GM08714 (cell line): ENCODE measurements around the gene HOXA5.
A peak's percentile ranks its signal among the peaks of the same experiment; 100 is the strongest.

ENCODE experiments used
- H3K4me3 ChIP-seq: fragments of 200-500 bp; sonication (Bioruptor generic); 2 replicates; pipeline ENCODE4 v1.5.1; 2014; ENCODE audit warnings: mild to moderate bottlenecking, low read length, inconsistent platforms
- ZNF274 ChIP-seq: IDR thresholded peaks from 2 replicates; pipeline ENCODE4 v1.6.1; 2012; ENCODE audit warnings: mild to moderate bottlenecking, low read depth, low read length

HOXA5 gene

GRCh38 chr7:27170426-27171324 lies 27.2 kb upstream of the HOXA5 start:
- TF ChIP-seq ZNF274: no peak
- H3K4me3 ChIP-seq: no peak overlapping the region; the same call in 1 of the 2 replicates

- no peak for TF ChIP-seq ZNF274
- no peak overlapping the region; the same call in 1 of the 2 replicates for H3K4me3 ChIP-seq
Observed at GRCh38 chr7:27169658-27170425, 26.4 kb upstream of the HOXA5 start.

- no peak overlapping the region; the same call in 1 of the 2 replicates for H3K4me3 ChIP-seq
- TF ChIP-seq ZNF274: no peak
Observed at GRCh38 chr7:27168265-27168947, 24.9 kb upstream of the HOXA5 start.

DNA sequence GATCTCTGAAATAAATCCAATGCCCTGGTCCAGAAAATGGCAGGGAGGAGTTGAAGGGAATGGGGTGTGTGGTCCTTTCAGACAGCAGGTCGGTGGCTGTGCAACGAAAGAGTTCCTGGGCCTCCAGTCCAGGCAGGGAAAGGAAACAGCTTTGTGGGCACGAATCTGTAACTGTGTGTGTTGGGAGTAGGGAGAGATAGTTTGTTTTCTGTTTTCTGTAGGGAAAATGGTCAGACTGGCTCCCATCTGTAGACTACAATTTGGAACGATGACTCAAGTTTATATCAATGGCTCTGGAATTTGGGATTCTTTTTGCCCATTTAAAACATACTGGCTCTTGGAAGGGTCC lies 24.4 kb upstream of the HOXA5 start:
- no peak for TF ChIP-seq ZNF274
- H3K4me3 ChIP-seq: no peak overlapping the region

GRCh38 chr7:27166531-27167505 lies 23.3 kb upstream of the HOXA5 start:
- no peak overlapping the region for H3K4me3 ChIP-seq
- no peak for TF ChIP-seq ZNF274

DNA sequence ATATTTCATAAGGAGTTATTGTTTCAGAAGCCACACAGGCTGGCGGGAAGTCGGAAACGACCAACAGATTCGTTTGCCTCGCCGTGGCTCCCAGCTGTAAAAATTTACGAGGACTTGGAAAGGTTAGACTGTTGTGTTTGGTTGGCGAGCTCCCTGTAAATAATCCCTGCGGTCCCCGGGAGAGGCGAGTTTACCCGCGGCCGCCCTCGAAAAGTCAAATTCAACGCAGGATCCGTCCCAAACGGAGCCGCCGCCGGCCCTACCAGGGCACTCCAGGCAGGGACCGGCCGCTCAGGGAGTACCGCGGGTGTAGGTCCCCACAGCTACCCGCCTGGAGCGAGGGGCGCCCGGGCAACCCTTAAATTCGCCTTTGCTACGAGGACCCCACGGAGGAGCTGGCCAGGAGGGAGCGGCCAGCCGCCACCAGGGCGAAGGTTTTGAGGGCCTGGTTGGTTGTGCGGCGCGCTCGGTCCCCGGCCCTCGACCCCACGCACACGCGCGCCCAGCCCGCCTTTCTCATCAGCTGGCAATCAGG lies 22.6 kb upstream of the HOXA5 start:
- TF ChIP-seq ZNF274: no peak
- no peak overlapping the region for H3K4me3 ChIP-seq

DNA sequence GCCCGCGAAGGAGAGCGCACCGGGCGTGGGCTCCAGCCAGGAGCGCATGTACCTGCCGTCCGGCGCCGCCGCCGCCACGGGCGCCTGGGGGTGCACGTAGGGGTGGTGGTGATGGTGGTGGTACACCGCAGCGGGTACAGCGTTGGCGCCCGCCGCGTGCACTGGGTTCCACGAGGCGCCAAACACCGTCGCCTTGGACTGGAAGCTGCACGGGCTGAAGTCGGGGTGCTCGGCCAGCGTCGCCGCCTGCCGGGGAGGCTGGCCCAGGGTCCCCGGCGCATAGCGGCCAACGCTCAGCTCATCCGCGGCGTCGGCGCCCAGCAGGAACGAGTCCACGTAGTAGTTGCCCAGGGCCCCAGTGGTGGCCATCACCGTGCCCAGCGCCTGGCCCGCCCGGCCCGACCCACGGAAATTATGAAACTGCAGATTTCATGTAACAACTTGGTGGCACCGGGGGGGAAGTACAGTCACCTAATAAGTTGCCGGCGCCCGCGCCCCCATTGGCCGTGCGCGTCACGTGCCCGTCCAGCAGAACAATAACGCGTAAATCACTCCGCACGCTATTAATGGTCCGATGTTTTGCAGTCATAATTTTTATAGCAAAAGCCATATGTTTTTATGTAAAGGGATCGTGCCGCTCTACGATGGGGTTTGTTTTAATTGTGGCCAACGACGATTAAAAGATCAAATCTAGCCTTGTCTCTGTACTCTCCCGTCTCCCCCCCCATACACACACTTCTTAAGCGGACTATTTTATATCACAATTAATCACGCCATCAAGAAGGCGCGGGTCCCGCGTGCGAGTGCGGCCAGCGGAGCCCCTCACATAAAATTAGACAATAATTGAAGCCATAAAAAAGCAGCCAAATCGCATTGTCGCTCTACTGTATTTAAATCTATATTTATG lies 21.9 kb upstream of the HOXA5 start, which contains the start of gene HOXA9:
HOXA9 (minus strand) TSS at position 449 of the 907 bp plus-strand sequence; CDS start at position 369, 80 bp downstream.
- no peak for TF ChIP-seq ZNF274
- H3K4me3 ChIP-seq: peak within 1 kb of the TSS; percentile 26

DNA sequence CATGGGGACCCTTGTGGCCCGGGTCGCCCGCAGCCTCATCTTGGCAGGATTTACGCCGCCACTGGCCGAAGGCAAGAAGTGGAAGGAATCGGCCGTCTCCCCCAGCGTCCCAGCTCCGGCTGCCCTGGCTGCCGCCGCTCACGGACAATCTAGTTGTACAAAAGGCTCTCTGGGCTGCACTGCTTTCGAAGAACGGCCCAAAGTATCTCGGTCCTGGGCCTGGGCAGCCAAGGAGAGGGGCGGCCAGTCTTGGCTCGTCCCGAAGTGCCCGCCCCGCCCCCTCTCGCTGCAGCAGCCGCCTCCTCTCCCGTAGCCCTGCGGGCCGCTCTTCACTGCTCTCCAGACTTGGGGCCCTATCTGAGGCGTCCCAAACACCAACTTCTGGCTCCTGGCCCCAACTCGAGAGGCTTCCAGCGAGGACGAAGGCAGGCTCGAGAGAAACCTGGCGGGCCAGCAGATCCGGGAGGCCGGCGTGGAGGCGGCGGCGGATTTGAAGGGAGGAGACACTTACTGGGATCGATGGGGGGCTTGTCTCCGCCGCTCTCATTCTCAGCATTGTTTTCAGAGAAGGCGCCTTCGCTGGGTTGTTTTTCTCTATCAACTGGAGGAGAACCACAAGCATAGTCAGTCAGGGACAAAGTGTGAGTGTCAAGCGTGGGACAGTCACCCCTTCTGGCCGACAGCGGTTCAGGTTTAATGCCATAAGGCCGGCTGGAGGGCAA lies 21.0 kb upstream of the HOXA5 start:
- no peak for TF ChIP-seq ZNF274
- H3K4me3 ChIP-seq: peak overlapping the region; percentile 26

DNA sequence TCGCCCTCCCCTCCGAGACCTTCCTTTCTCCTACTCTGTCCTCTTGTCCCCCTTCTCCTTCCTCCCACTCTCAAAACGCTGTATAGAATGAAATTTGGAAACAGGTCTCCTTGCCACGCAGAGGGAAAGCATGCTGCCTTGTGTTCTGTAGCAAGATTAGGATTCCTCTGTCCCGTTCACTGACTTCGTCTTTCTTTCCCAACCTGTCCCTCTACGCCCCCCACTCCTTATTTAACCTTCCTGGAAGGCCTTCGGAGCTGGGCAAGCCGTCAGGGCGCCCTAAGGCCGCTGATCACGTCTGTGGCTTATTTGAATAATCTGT lies 20.5 kb upstream of the HOXA5 start:
- no peak for TF ChIP-seq ZNF274
- H3K4me3 ChIP-seq: no peak overlapping the region; the same call in 1 of the 2 replicates

GRCh38 chr7:27163288-27164044 lies 20.0 kb upstream of the HOXA5 start:
- H3K4me3 ChIP-seq: no peak overlapping the region; the same call in 1 of the 2 replicates
- TF ChIP-seq ZNF274: no peak
